ENCODE results near the gene REV3L. TPM values are rescaled to one million over a fixed set of nuclear protein-coding genes. Genes with fewer than 3 reads are reported as not detected.
"Not testable (repeated sequence)": the region's sequence is repeated elsewhere in the genome, so short reads cannot be mapped to it uniquely, and the experiment has no call there.

Gene REV3L
- total RNA-seq, 2 donors from 2014 or later, result 18.9 to 19.8 TPM

DNA sequence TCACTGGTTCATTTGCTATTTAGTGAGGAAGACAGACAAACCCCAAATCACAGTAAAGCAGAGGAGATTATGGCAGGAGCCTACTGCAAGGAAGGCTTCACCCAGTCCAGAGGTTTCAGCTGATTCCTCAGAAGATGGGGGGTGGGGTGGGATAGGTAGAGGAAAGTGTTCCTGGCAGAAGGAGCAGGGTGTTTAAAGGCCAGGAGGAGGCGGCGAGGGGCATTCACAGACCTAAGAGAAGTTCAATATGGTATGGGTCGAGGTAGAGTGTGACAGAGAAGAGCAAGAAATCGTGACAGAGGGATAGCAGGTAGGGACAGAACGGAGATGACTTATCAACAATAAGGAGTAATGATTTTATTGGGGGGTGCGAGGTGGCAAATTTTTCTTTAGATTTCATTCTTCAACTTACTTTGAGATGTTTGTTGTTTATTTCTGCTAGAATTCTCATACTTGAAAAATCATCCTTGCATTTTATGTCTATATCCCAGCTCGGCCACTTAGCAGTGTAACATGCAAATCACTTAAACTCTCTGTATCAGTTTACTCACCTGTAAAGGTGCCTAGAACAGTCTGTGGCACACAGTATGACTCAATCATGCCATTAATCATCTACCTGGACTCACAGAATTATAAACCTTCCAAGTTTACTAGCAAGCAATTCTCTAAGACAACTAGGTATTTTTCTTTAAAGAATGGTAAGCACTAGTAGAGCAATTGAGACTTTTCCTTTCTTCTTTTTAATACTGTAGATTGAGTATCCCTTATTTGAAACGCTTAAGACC, 176.7 kb downstream of the REV3L start:
- Mint-ChIP-seq H3K27me3 (no peaks in the 10 kb centered on the region), H3K4me1 (peaks cover 3% of the 10 kb centered on the region), H3K36me3 (ENCODE audit: low read depth) (peaks cover 5% of the 10 kb centered on the region), H3K4me3 (no peak overlapping the region), H3K27ac (peak overlapping the region; percentile 19)
- ATAC-seq (no peak), DNase-seq (no peak)
- no peaks in the 10 kb centered on the region for H3K9me3 ChIP-seq (ENCODE audit: control insufficient read depth, low read length, poor library complexity, severe bottlenecking)

- Mint-ChIP-seq H3K36me3 (ENCODE audit: low read depth) (peaks cover 2% of the 10 kb centered on the region), H3K4me1 (peaks cover 3% of the 10 kb centered on the region), H3K4me3 (no peak overlapping the region), H3K27ac (peak overlapping the region; percentile 59), H3K27me3 (no peaks in the 10 kb centered on the region)
- DNase-seq (no peak), ATAC-seq (peak; percentile 36)
- no peaks in the 10 kb centered on the region for H3K9me3 ChIP-seq (ENCODE audit: control insufficient read depth, low read length, poor library complexity, severe bottlenecking)
Observed at GRCh38 chr6:111301946-111302345, 181.1 kb downstream of the REV3L start.

- not testable (repeated sequence) for H3K36me3 Mint-ChIP-seq (ENCODE audit: low read depth); ATAC-seq; DNase-seq; H3K4me1 Mint-ChIP-seq; H3K4me3 Mint-ChIP-seq; H3K27me3 Mint-ChIP-seq; H3K9me3 ChIP-seq (ENCODE audit: control insufficient read depth, low read length, poor library complexity, severe bottlenecking)
- peak overlapping the region; percentile 72 for H3K27ac Mint-ChIP-seq
Observed at GRCh38 chr6:111300938-111301800, 181.8 kb downstream of the REV3L start.

DNA sequence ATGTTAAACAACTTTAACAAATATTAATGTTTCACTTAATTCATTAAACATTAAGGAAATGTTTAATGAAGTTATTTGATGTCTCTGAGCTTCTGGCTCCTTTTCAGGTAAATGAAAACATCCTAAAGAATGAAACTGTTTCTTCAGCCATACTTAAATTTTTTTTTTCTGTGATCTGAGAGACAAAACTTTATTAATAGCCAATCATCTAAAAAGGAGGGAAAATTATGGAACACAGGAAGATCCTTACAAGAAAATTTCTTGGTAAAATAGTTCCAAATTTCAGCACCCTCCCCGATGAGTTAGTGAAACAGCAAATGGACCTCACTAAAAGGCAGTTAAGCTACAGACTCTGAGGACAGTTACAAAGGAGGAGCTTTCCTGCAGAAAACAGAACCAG, 185.2 kb downstream of the REV3L start:
- DNase-seq (no peak), ATAC-seq (no peak)
- Mint-ChIP-seq H3K27me3 (no peaks in the 10 kb centered on the region), H3K4me1 (peaks cover 10% of the 10 kb centered on the region), H3K36me3 (ENCODE audit: low read depth) (no peaks in the 10 kb centered on the region), H3K4me3 (no peak overlapping the region), H3K27ac (peak overlapping the region; percentile 14)
- no peaks in the 10 kb centered on the region for H3K9me3 ChIP-seq (ENCODE audit: control insufficient read depth, low read length, poor library complexity, severe bottlenecking)

DNA sequence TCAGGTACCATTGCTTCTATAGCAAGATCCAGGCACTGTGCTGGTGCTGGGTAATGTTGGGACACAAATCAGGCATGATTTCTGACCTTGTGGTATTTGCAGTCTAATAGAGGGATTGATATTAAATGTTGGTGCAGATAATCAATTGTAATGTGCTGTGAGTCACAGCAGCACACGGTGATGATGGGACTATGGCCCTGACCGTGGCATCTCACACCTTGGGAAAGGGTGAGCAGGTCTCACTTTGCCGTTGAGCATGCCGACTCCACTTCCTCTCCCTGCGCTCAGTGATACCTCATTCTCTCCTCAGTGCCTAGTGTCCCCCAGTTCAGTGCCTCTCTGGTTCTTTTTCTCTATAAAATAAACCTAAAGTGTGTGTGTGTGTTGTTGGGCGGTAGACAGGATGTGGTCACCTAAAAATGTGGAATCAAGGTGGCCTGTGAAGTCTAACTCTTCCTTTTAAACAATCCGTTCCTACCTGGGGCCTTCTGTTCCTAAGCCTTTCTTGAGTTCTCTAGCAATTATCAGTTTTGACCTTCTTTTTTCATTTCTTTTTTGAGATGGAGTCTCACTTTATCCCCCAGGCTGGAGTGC, 188.5 kb downstream of the REV3L start:
- Mint-ChIP-seq H3K27ac (no peak overlapping the region), H3K4me1 (peaks cover 11% of the 10 kb centered on the region), H3K27me3 (no peaks in the 10 kb centered on the region), H3K36me3 (ENCODE audit: low read depth) (no peaks in the 10 kb centered on the region), H3K4me3 (no peak overlapping the region)
- no peaks in the 10 kb centered on the region for H3K9me3 ChIP-seq (ENCODE audit: control insufficient read depth, low read length, poor library complexity, severe bottlenecking)
- no peak for DNase-seq
- peak; percentile 25 for ATAC-seq

GRCh38 chr6:111291336-111292259, 191.4 kb downstream of the REV3L start:
- ATAC-seq (no peak), DNase-seq (no peak)
- H3K36me3 Mint-ChIP-seq (ENCODE audit: low read depth), result no peaks in the 10 kb centered on the region
- peak overlapping the region; percentile 82 for H3K27ac Mint-ChIP-seq
- H3K9me3 ChIP-seq (ENCODE audit: control insufficient read depth, low read length, poor library complexity, severe bottlenecking), result no peaks in the 10 kb centered on the region
- H3K27me3 Mint-ChIP-seq, result no peaks in the 10 kb centered on the region
- no peak overlapping the region for H3K4me3 Mint-ChIP-seq
- H3K4me1 Mint-ChIP-seq, result peaks cover 11% of the 10 kb centered on the region

DNA sequence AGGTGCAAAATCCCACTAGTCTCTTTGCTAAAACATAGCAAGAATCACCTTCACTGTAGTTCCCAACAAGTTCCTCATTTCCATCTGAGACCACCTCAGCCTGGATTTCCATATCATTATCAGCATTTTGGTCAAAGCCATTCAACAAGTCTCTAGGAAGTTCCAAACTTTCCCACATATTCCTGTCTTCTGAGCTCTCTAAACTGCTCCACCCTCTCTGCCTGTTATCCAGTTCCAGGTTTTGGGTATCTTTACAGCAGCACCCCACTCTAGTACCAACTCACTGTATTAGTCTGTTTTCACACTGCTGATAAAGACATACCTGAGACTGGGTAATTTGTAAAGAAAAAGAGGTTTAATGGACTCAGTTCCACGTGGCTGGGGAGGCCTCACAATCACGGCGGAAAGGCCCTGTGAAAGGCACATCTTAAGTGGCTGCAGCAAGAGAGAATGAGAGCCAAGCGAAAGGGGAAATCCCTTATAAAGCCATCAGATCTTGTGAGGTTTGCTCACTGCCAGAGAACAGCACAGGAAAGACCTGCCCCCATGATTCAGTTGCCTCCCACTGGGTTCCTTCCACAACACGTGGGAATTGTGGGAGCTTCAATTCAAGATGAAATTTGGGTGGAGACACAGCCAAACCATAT, 192.2 kb downstream of the REV3L start:
- not testable (repeated sequence) for H3K4me3 Mint-ChIP-seq; H3K27me3 Mint-ChIP-seq; H3K9me3 ChIP-seq (ENCODE audit: control insufficient read depth, low read length, poor library complexity, severe bottlenecking); H3K36me3 Mint-ChIP-seq (ENCODE audit: low read depth); DNase-seq
- peaks cover 11% of the 10 kb centered on the region for H3K4me1 Mint-ChIP-seq
- H3K27ac Mint-ChIP-seq, result peak overlapping the region; percentile 82
- peak; percentile 76 for ATAC-seq

- not testable (repeated sequence) for DNase-seq; ATAC-seq; H3K36me3 Mint-ChIP-seq (ENCODE audit: low read depth); H3K27me3 Mint-ChIP-seq; H3K9me3 ChIP-seq (ENCODE audit: control insufficient read depth, low read length, poor library complexity, severe bottlenecking); H3K4me1 Mint-ChIP-seq; H3K27ac Mint-ChIP-seq; H3K4me3 Mint-ChIP-seq
Observed at GRCh38 chr6:111284356-111284755, 198.7 kb downstream of the REV3L start.

DNA sequence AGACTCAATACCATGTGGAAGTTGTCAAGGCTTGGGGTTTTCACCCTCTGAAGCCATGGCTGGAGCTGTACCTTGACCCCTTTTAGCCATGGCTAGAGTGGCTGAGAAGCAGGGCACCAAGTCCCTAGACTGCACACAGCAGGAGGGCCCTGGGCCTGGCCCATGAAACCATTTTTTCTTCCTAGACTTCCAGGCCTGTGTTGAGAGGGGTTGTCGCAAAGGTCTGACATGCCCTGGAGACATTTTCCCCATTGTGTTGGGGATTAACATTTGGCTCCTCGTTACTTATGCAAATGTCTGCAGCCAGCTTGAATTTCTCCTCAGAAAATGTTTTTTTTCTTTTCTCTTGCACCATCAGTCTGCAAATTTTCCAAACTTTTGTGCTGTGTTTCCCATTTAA, 199.3 kb downstream of the REV3L start:
- ATAC-seq (no peak), DNase-seq (no peak)
- Mint-ChIP-seq H3K27ac (no peak overlapping the region), H3K4me3 (no peak overlapping the region), H3K36me3 (ENCODE audit: low read depth) (no peaks in the 10 kb centered on the region), H3K27me3 (no peaks in the 10 kb centered on the region), H3K4me1 (peaks cover 2% of the 10 kb centered on the region)
- H3K9me3 ChIP-seq (ENCODE audit: control insufficient read depth, low read length, poor library complexity, severe bottlenecking), result no peaks in the 10 kb centered on the region

DNA sequence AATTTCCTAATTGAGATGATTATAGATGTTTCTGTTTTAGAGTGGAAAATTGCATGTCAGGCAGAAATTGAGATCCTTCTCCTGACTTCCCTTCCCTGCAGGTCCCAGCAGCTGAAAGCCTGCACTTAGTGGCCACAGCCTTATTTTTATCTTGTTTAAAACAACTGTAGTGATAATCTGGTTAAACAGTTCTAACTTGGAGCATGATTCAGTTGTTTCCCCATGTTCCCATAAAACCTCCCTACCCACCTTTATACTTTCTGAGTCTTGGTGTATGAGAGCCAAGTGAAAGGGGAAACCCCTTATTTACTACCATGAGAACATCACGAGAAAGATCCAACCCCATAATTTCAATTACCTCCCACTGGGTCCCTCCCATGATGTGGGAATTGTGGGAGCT, 200.5 kb downstream of the REV3L start:
- Mint-ChIP-seq H3K4me1 (peaks cover 2% of the 10 kb centered on the region), H3K27me3 (no peaks in the 10 kb centered on the region), H3K4me3 (no peak overlapping the region), H3K27ac (no peak overlapping the region), H3K36me3 (ENCODE audit: low read depth) (peaks cover 2% of the 10 kb centered on the region)
- no peak for ATAC-seq
- DNase-seq, result no peak
- H3K9me3 ChIP-seq (ENCODE audit: control insufficient read depth, low read length, poor library complexity, severe bottlenecking), result no peaks in the 10 kb centered on the region

- H3K36me3 Mint-ChIP-seq (ENCODE audit: low read depth), result peaks cover 8% of the 10 kb centered on the region
- H3K9me3 ChIP-seq (ENCODE audit: control insufficient read depth, low read length, poor library complexity, severe bottlenecking), result no peaks in the 10 kb centered on the region
- DNase-seq (no peak), ATAC-seq (no peak)
- H3K27me3 Mint-ChIP-seq, result no peaks in the 10 kb centered on the region
- no peak overlapping the region for H3K4me3 Mint-ChIP-seq
- H3K4me1 Mint-ChIP-seq, result peaks cover 2% of the 10 kb centered on the region
- H3K27ac Mint-ChIP-seq, result no peak overlapping the region
Observed at GRCh38 chr6:111280445-111280955, 202.5 kb downstream of the REV3L start.

DNA sequence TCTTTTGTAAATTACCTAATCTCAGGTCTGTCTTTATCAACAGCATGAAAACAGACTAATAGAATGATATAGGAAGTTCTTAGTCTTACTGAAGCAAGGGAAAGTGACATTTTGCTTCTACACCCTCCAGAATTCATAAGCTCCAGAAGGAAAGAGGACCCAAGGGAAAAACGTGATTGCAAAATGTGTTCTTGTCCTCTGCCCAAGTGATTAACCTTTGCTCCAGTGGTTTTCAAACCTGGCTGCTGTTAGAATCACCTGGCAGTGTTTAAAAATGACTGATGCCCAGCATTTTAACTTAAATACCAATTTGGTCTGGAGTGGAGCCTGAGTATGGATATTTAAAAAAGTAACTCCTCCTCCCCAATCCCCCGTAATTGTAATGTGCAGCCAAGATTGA, 204.3 kb downstream of the REV3L start:
- Mint-ChIP-seq H3K27me3 (no peaks in the 10 kb centered on the region), H3K27ac (no peak overlapping the region), H3K4me3 (no peak overlapping the region), H3K36me3 (ENCODE audit: low read depth) (peaks cover 8% of the 10 kb centered on the region), H3K4me1 (no peaks in the 10 kb centered on the region)
- H3K9me3 ChIP-seq (ENCODE audit: control insufficient read depth, low read length, poor library complexity, severe bottlenecking), result peaks cover 6% of the 10 kb centered on the region
- ATAC-seq (no peak), DNase-seq (no peak)

Measured in T-helper 17 cell (primary cell).